H1 (cell line): Measurements from ENCODE around the gene SCRN1. TPM values are rescaled to one million over a fixed set of nuclear protein-coding genes. Genes with fewer than 3 reads are reported as not detected.

Source experiments
- CTCF ChIA-PET: fragments of 300-600 bp; sonication (Branson Sonifier 250); formaldehyde crosslinking; loops from one replicate; lab custom pipeline; 2021; ENCODE audit not compliant: partially characterized antibody; lab: Charles Lee
- POLR2A ChIA-PET: fragments of 300-600 bp; sonication (Branson Sonifier 250); formaldehyde crosslinking; loops from one replicate; lab custom pipeline; 2021; ENCODE audit warnings: inconsistent platforms; ENCODE audit not compliant: partially characterized antibody; lab: Charles Lee
- DNase-seq, 2 experiments: peaks; one replicate each; pipeline versions ENCODE4 v3.0.0 to v3.0.0-alpha.2; 2010 to 2022; ENCODE audit warnings: low spot score in 2 of 2, low read depth in 1 of 2, mixed read lengths in 1 of 2
- FAIRE-seq: peaks from 2 replicates; lab custom pipeline; 2011; peaks lifted over from hg19 to GRCh38; lab: Jason Lieb, UNC
- H2AFZ ChIP-seq: 2 replicates; pipeline ENCODE4 v1.8.1; 2012; ENCODE audit warnings: low read length, inconsistent platforms
- H2AK5ac ChIP-seq: 2 replicates; pipeline ENCODE4 v1.6.1; 2013; ENCODE audit warnings: low read depth, low read length
- H2BK120ac ChIP-seq: replicated peaks from 2 replicates; pipeline ENCODE3; 2013; ENCODE audit warnings: low read depth, low read length, inconsistent platforms
- H2BK12ac ChIP-seq: 2 replicates; pipeline ENCODE4 v1.6.1; 2013; ENCODE audit warnings: low read depth, low read length
- H2BK15ac ChIP-seq: 2 replicates; pipeline ENCODE4 v1.6.1; 2013; ENCODE audit warnings: low read length
- H2BK20ac ChIP-seq: 2 replicates; pipeline ENCODE4 v1.6.1; 2013; ENCODE audit warnings: low read length
- H2BK5ac ChIP-seq: 2 replicates; pipeline ENCODE4 v1.6.1; 2013; ENCODE audit warnings: low read depth, low read length
- H3K14ac ChIP-seq: 2 replicates; pipeline ENCODE4 v1.6.1; 2013; ENCODE audit warnings: inconsistent platforms; ENCODE audit not compliant: insufficient read length
- H3K18ac ChIP-seq: 2 replicates; pipeline ENCODE4 v1.6.1; 2013; ENCODE audit warnings: low read length; ENCODE audit errors: extremely low read depth
- H3K23ac ChIP-seq: 2 replicates; pipeline ENCODE4 v1.6.1; 2013; ENCODE audit warnings: inconsistent platforms; ENCODE audit not compliant: insufficient read length
- H3K23me2 ChIP-seq: 2 replicates; pipeline ENCODE4 v1.6.1; 2013; ENCODE audit warnings: low read depth, low read length
- H3K27ac ChIP-seq: 2 replicates; pipeline ENCODE4 v1.6.1; 2011; ENCODE audit warnings: low read depth, low read length, inconsistent platforms
- H3K27me3 ChIP-seq, 4 experiments: replicated peaks in 1 of 4; 1 replicate in 1 of 4; 2 replicates in 3 of 4; pipeline versions ENCODE4 v1.6.1 to v1.8.1; 2011 to 2013; ENCODE audit warnings: low read length in 3 of 4, mild to moderate bottlenecking in 3 of 4, inconsistent platforms in 2 of 4, mixed read lengths in 2 of 4, moderate library complexity in 1 of 4; ENCODE audit not compliant: control insufficient read depth in 3 of 4, insufficient read depth in 3 of 4; ENCODE audit errors: extremely low read depth in 1 of 4
- H3K36me3 ChIP-seq, 4 experiments: 2 replicates each; pipeline versions ENCODE4 v1.6.1 to v1.8.1; 2011 to 2013; ENCODE audit warnings: mild to moderate bottlenecking in 4 of 4, low read length in 3 of 4, moderate library complexity in 2 of 4, control low read depth in 1 of 4, inconsistent platforms in 1 of 4; ENCODE audit not compliant: insufficient read depth in 4 of 4, control insufficient read depth in 2 of 4
- H3K4ac ChIP-seq: replicated peaks from 2 replicates; pipeline ENCODE3; 2013; ENCODE audit warnings: low read length, low read depth, mixed read lengths, inconsistent platforms; ENCODE audit not compliant: insufficient read length
- H3K4me1 ChIP-seq, 4 experiments: replicated peaks in 1 of 4; 1 replicate in 1 of 4; 2 replicates in 3 of 4; pipeline versions ENCODE4 v1.6.1 to v1.8.1; 2011 to 2013; ENCODE audit warnings: low read length in 3 of 4, inconsistent platforms in 2 of 4, mixed read lengths in 1 of 4; ENCODE audit not compliant: insufficient read depth in 4 of 4, control insufficient read depth in 3 of 4
- H3K4me2 ChIP-seq, 2 experiments: 2 replicates each; pipeline versions ENCODE4 v1.6.1 to v1.8.1; 2011 to 2013; ENCODE audit warnings: low read depth in 2 of 2, low read length in 2 of 2, control low read depth in 1 of 2, inconsistent platforms in 1 of 2, mild to moderate bottlenecking in 1 of 2; ENCODE audit not compliant: insufficient read depth in 1 of 2
- H3K4me3 ChIP-seq, 4 experiments: fragments of 200-600, 300-600 bp in 1 of 4; sonication (generic), shearing (Covaris generic), sonication (Bioruptor Twin) in 1 of 4; 2 replicates each; pipeline versions ENCODE4 v1.5.1 to v1.8.1; 2011 to 2016; ENCODE audit warnings: low read length in 4 of 4, low read depth in 3 of 4, control low read depth in 2 of 4, inconsistent platforms in 2 of 4, mild to moderate bottlenecking in 2 of 4, mixed read lengths in 1 of 4, moderate library complexity in 1 of 4; ENCODE audit not compliant: insufficient read depth in 2 of 4; ENCODE audit errors: extremely low read depth in 1 of 4
- H3K56ac ChIP-seq: replicated peaks from 2 replicates; pipeline ENCODE3; 2013; ENCODE audit warnings: low read depth, mild to moderate bottlenecking, mixed read lengths, low read length, inconsistent platforms; ENCODE audit not compliant: insufficient read length
- H3K79me1 ChIP-seq: 2 replicates; pipeline ENCODE4 v1.6.1; 2013; ENCODE audit warnings: low read depth, low read length, control low read depth
- H3K79me2 ChIP-seq, 2 experiments: 2 replicates each; pipeline versions ENCODE4 v1.6.1 to v1.8.1; 2012 to 2013; ENCODE audit warnings: low read length in 2 of 2, mild to moderate bottlenecking in 2 of 2, inconsistent platforms in 1 of 2; ENCODE audit not compliant: insufficient read depth in 2 of 2, control insufficient read depth in 1 of 2
- H3K9ac ChIP-seq, 4 experiments: replicated peaks in 1 of 4; 1 replicate in 1 of 4; 2 replicates in 3 of 4; pipeline versions ENCODE4 v1.6.1 to v1.8.1; 2011 to 2013; ENCODE audit warnings: low read depth in 3 of 4, low read length in 3 of 4, control low read depth in 2 of 4, mild to moderate bottlenecking in 2 of 4, moderate library complexity in 2 of 4, inconsistent platforms in 1 of 4; ENCODE audit errors: extremely low read depth in 1 of 4
- H3K9me3 ChIP-seq, 2 experiments: 2 replicates each; pipeline versions ENCODE4 v1.6.1 to v1.8.1; 2012 to 2013; ENCODE audit warnings: mild to moderate bottlenecking in 2 of 2, moderate library complexity in 2 of 2, control low read depth in 1 of 2, inconsistent platforms in 1 of 2, low read depth in 1 of 2, low read length in 1 of 2, mixed read lengths in 1 of 2; ENCODE audit not compliant: insufficient read depth in 2 of 2
- H4K20me1 ChIP-seq, 2 experiments: replicated peaks in 1 of 2; 2 replicates each; pipeline versions ENCODE3 to v1.8.1; 2011 to 2013; ENCODE audit warnings: inconsistent platforms in 2 of 2, low read length in 2 of 2, mild to moderate bottlenecking in 1 of 2; ENCODE audit not compliant: insufficient read depth in 2 of 2, control insufficient read depth in 1 of 2
- H4K5ac ChIP-seq: 2 replicates; pipeline ENCODE4 v1.6.1; 2013; ENCODE audit warnings: low read length, low read depth, mixed read lengths, inconsistent platforms; ENCODE audit not compliant: insufficient read length
- H4K8ac ChIP-seq: 2 replicates; pipeline ENCODE4 v1.8.0; 2013; ENCODE audit warnings: mild to moderate bottlenecking, moderate library complexity, low read length, inconsistent platforms; ENCODE audit not compliant: insufficient read depth; ENCODE audit errors: extremely low read depth
- H4K91ac ChIP-seq: replicated peaks from 2 replicates; pipeline ENCODE3; 2013; ENCODE audit warnings: low read length, mixed read lengths, inconsistent platforms; ENCODE audit not compliant: insufficient read length
- CTCF ChIP-seq, 3 experiments: IDR thresholded peaks; 1 replicate in 2 of 3; 2 replicates in 1 of 3; pipeline versions ENCODE4 v1.5.1 to v1.6.1; 2011; ENCODE audit warnings: low read length in 3 of 3, mild to moderate bottlenecking in 3 of 3, inconsistent platforms in 2 of 3, low read depth in 1 of 3, moderate library complexity in 1 of 3; ENCODE audit not compliant: insufficient read depth in 1 of 3; ENCODE audit errors: control extremely low read depth in 1 of 3
- HDAC2 ChIP-seq, 2 experiments: fragments of 300-600 bp in 1 of 2; sonication (generic) in 1 of 2; IDR thresholded peaks; 2 replicates each; pipeline ENCODE4 v1.6.1; 2011 to 2012; ENCODE audit warnings: low read depth in 2 of 2, low read length in 2 of 2, mild to moderate bottlenecking in 2 of 2, moderate library complexity in 2 of 2, borderline replicate concordance in 1 of 2, inconsistent platforms in 1 of 2
- MAX ChIP-seq: IDR thresholded peaks from 2 replicates; pipeline ENCODE4 v1.6.1; 2012; ENCODE audit warnings: inconsistent platforms
- NANOG ChIP-seq: IDR thresholded peaks from 2 replicates; pipeline ENCODE4 v1.6.1; 2011; ENCODE audit warnings: low read length, low read depth, mild to moderate bottlenecking, inconsistent platforms; ENCODE audit not compliant: insufficient read depth, poor library complexity, severe bottlenecking
- POLR2A ChIP-seq, 2 experiments: IDR thresholded peaks; 1 replicate in 1 of 2; 2 replicates in 1 of 2; pipeline ENCODE4 v1.6.1; 2011; ENCODE audit warnings: low read depth in 2 of 2, low read length in 2 of 2, mild to moderate bottlenecking in 2 of 2; ENCODE audit errors: control extremely low read depth in 1 of 2
- RAD21 ChIP-seq, 2 experiments: IDR thresholded peaks in 1 of 2; conservative IDR thresholded peaks in 1 of 2; 2 replicates each; pipeline ENCODE4 v1.6.1; 2011; ENCODE audit warnings: low read depth in 2 of 2, low read length in 2 of 2, improper control_type of control experiment in 1 of 2, inconsistent platforms in 1 of 2, mild to moderate bottlenecking in 1 of 2, moderate library complexity in 1 of 2
- WGBS, 2 experiments: shearing (Covaris generic) in 1 of 2; methylation state at CpG; one replicate each; pipeline versions ENCODE4 v1.1.6 to v1.1.7; 2013 to 2015; ENCODE audit warnings: low lambda C conversion rate in 2 of 2, mixed read lengths in 2 of 2, inconsistent platforms in 1 of 2, low coverage in 1 of 2, missing lambda C conversion rate in 1 of 2; ENCODE audit not compliant: insufficient replicate concordance in 2 of 2, insufficient coverage in 1 of 2, insufficient read length in 1 of 2; ENCODE audit errors: extremely low coverage in 1 of 2, missing lambda C conversion rate in 1 of 2; 5-methylcytosine and 5-hydroxymethylcytosine counted together
- polyA plus RNA-seq, 7 experiments: library from polyadenylated mRNA; depleted of rRNA in 3 of 7; stranded (reverse) in 5 of 7; unstranded in 2 of 7; fragments of >200 nt in 5 of 7; fragments of 200-250 nt in 2 of 7; gene quantifications; 1 replicate in 5 of 7; 2 replicates in 1 of 7; 4 replicates in 1 of 7; pipeline versions ENCODE4 v1.2.1 to v1.2.3, GENCODE V29; 2011 to 2013; ENCODE audit warnings: missing spikeins in 2 of 7, mixed read lengths in 2 of 7
- total RNA-seq: library from RNA; stranded (reverse); fragmentation: NEBNext Ultra II Directional; extraction: Animal tissue kit (Norgen Biotek cat#: 25700); gene quantifications from 2 replicates; pipeline ENCODE4 v1.2.1, GENCODE V29; 2021

SCRN1 gene
- total and polyA plus RNA-seq, 2 of the 8 experiments (the other 6 are each of a cell fraction or from before 2014, with no cell fraction given) = 36.0 to 75.8 TPM

GRCh38 chr7:29884399-29885272, 105.0 kb downstream of the SCRN1 start:
- 0 out of 4 replicates have a peak, but pooled peaks cover 0 to 3% of the 10 kb centered on the region in 2 experiments for H3K79me2 ChIP-seq
- peak overlapping the region; percentile 63 to 74 (median 64) for H3K4me3 ChIP-seq
- no peak overlapping the region for H3K14ac ChIP-seq
- H3K18ac ChIP-seq = peak overlapping the region; percentile 25; the same call in 1 of the 2 replicates
- H2AK5ac ChIP-seq = no peak overlapping the region; the same call in 1 of the 2 replicates
- peaks cover 4 to 14% (median 7%) of the 10 kb centered on the region in 4 experiments; a peak in 7 of 8 replicates for H3K36me3 ChIP-seq
- no peaks in the 10 kb centered on the region for H3K9me3 ChIP-seq
- FAIRE-seq = no peak
- H3K4me2 ChIP-seq = peak overlapping the region; percentile 75 to 76
- H2BK5ac ChIP-seq = 0 out of 2 replicates have a peak overlapping the region, but pooled peaks have one; percentile 63
- peaks cover 10% of the 10 kb centered on the region for H3K23me2 ChIP-seq
- H4K91ac ChIP-seq = peak overlapping the region; percentile 6
- no peak overlapping the region for H2BK120ac ChIP-seq
- 40% methylated on average over 21 of the region's 28 CpGs; no CpG with 5 or more reads in 1 of the 2 experiments for WGBS, 2 experiments
- no peaks in the 10 kb centered on the region; the same call in 1 of the 2 replicates for H3K79me1 ChIP-seq
- DNase-seq = peak in 1 of 2 experiments; percentile 27
- H4K20me1 ChIP-seq = no peaks in the 10 kb centered on the region
- ChIA-PET CTCF (interaction anchor here (0.6 to 5.2 kb wide), 7 partner anchors 10 to 133 kb away, joined by 3 to 18 read pairs (median 3); no protein-coding TSS in a partner anchor), POLR2A (no interaction called here)
- H2BK20ac ChIP-seq = 0 out of 2 replicates have a peak overlapping the region, but pooled peaks have one; percentile 51
- H3K4ac ChIP-seq = no peak overlapping the region
- H2BK12ac ChIP-seq = peak overlapping the region; percentile 68; the same call in 1 of the 2 replicates
- H3K27ac ChIP-seq = no peak overlapping the region
- no peak overlapping the region for H3K56ac ChIP-seq
- no peak overlapping the region for H2BK15ac ChIP-seq
- peaks cover 7 to 15% (median 15%) of the 10 kb centered on the region in 4 experiments for H3K4me1 ChIP-seq
- H2AFZ ChIP-seq = peak overlapping the region; percentile 86
- peak overlapping the region; percentile 27 for H4K5ac ChIP-seq
- no peaks in the 10 kb centered on the region for H3K27me3 ChIP-seq
- no peak overlapping the region for H4K8ac ChIP-seq
- peak overlapping the region; percentile 31 to 64 (median 52) for H3K9ac ChIP-seq
- H3K23ac ChIP-seq = no peak overlapping the region
- TF ChIP-seq POLR2A (IDR thresholded peaks at IDR 0.05; ENCODE audit: control extremely low read depth in 1 of 2, low read depth in 2 of 2, low read length in 2 of 2) = peak in 1 of 2 experiments; percentile 43; a peak in 2 of 3 replicates
- TF ChIP-seq MAX = peak; percentile 14; the same call in 1 of the 2 replicates
- TF ChIP-seq RAD21 (IDR thresholded peaks at IDR 0.05 in 1 of 2, conservative IDR thresholded peaks at IDR 0.05 in 1 of 2; ENCODE audit: low read depth in 2 of 2, low read length in 2 of 2) = peak in 1 of 2 experiments; percentile 28; a peak in 1 of 4 replicates
- TF ChIP-seq CTCF (IDR thresholded peaks at IDR 0.05; ENCODE audit: control extremely low read depth in 1 of 3, insufficient read depth in 1 of 3, low read depth in 1 of 3, low read length in 3 of 3) = peak; percentile 21 to 37 (median 30); a peak in 3 of 4 replicates
- no peak for TF ChIP-seq NANOG
- TF ChIP-seq HDAC2 (IDR thresholded peaks at IDR 0.05; ENCODE audit: borderline replicate concordance in 1 of 2, low read depth in 2 of 2, low read length in 2 of 2) = peak in 1 of 2 experiments; percentile 42; a peak in 1 of 4 replicates
